HG02884 (cell line): ENCODE measurements around the gene TMEM258.

Experiments used
- ATAC-seq: cut with Tn5 transposase; IDR thresholded peaks from one replicate; pipeline ENCODE4 v1.9.1; 2021; ENCODE audit warnings: mild to moderate bottlenecking, moderate library complexity; ENCODE audit not compliant: unreplicated experiment

Gene TMEM258

DNA sequence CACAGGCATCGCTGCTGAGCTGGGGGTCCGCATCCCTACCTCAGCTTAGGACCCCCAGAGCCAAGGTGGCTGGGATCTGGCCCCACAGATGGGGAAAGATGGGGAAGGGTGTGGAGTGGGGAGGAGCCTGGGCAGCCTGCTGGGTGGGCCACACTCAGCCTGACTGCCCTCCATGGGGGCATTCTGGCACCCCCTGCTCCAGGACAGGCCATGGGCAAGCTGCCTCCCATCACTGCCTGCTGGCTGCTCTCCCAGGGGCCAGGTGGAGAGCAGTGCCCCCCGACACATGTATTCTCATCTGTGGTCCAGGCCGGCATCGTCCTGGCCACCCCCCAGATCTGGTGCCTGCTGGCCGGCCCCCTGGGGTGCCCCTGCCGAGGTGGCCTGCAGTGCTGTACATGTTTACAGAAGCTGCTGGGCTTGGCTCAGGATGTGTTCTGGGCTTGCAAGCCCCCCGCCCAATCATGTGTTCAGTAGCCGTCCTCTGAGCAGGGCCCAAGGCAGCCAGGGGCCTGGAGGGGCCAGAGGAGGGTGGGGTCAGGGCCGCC lies 47.7 kb downstream of the TMEM258 start:
- ATAC-seq: no peak

DNA sequence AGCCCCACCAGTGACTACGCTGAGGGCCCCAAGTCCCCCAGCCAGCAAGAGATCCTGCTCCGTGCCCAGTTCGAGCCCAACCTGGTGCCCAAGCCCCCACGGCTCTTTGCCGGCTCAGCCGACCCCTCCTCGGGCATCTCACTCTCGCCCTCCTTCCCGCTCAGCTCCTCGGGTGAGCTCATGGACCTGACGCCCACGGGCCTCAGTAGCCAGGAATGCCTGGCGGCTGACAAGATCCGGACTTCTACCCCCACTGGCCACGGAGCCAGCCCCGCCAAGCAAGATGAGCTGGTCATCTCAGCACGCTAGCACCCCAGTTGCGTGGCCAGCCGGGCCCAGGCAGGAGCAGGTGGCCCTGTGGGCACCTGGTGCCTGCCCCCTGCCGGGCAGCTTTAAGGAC lies 48.2 kb downstream of the TMEM258 start:
- ATAC-seq: no peak

DNA sequence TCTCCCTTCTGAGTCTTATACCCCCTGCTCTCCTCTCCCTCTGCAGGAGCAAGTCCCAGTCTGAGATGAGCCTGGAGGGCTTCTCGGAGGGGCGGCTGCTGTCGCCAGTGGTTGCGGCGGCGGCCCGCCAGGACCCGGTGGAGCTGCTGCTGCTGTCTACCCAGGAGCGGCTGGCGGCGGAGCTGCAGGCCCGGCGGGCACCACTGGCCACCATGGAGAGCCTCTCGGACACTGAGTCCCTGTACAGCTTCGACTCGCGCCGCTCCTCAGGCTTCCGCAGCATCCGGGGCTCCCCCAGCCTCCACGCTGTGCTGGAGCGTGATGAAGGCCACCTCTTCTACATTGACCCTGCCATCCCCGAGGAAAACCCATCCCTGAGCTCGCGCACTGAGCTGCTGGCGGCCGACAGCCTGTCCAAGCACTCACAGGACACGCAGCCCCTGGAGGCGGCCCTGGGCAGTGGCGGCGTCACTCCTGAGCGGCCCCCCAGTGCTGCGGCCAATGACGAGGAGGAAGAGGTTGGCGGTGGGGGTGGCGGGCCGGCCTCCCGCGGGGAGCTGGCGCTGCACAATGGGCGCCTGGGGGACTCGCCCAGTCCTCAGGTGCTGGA lies 48.8 kb downstream of the TMEM258 start:
- ATAC-seq: no peak

DNA sequence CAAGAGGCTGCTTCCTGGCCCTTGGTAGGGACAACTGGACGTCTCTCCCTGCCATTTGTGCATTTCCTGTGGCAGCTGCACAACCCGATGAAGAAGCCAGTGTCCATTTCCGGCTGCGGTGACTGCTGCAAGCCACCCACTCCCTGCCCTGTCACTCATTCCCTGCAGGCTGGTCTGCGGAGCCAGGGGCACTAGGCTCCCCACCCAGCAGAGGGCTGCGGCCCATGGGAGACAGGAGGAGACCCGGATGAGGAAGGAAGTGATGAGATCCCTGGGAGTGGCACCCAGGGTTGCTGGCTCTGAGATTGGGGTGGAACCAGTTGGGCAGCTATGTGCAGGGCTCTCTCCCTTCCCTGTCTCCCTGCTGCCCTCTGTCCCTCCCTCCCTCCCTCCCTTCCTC lies 50.0 kb downstream of the TMEM258 start:
- ATAC-seq: no peak

DNA sequence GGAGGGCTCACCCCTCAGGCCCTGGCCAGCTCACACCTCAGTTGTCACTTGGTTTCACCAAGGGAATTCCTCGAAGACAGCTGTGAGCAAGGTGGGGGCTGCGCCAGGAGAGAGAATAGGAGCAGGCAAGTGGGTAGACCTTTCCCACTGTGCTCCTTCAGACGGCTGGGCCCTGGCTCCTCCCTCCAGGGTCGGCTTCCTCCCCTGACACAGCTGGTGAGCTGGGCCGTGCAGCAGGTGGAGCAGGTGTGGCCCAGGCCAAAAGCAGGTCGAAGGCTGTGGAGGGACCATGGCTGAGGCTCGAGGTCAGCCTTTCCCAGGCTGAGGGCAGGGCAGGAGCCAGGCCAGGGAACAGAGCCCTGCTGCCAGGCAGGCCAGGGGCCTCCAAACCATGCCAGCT lies 52.4 kb downstream of the TMEM258 start:
- no peak for ATAC-seq

DNA sequence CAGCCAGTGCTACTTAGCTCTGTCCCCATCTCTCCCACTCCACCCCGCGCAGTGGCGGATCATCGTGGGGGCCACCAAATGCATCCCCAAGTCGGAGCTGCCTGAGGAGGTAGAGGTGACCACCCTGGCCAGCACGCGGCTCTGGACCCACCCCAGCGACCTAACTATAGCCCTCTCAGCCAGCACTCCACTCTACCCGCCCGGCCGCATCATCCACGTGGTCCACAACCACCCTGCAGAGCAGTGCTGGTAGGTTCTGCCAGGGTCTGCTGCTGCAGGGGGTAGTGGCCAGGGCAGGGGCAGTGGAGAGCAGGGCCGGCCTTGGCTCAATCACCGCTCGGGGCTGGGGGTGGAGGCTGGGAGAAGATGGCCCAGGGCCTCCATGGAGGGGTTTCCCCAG lies 53.0 kb downstream of the TMEM258 start:
- ATAC-seq: no peak
